NCI-H2081 treated with DMSO at 0.1 percent for 48 hours (cell line): ENCODE results near the gene HNF4A.
"Not testable (repeated sequence)": the region's sequence is repeated elsewhere in the genome, so short reads cannot be mapped to it uniquely, and the experiment has no call there.

ENCODE experiments used
- DNase-seq: peaks from one replicate; lab custom pipeline; 2025; lab: John Stamatoyannopoulos, UW

The HNF4A gene

DNA sequence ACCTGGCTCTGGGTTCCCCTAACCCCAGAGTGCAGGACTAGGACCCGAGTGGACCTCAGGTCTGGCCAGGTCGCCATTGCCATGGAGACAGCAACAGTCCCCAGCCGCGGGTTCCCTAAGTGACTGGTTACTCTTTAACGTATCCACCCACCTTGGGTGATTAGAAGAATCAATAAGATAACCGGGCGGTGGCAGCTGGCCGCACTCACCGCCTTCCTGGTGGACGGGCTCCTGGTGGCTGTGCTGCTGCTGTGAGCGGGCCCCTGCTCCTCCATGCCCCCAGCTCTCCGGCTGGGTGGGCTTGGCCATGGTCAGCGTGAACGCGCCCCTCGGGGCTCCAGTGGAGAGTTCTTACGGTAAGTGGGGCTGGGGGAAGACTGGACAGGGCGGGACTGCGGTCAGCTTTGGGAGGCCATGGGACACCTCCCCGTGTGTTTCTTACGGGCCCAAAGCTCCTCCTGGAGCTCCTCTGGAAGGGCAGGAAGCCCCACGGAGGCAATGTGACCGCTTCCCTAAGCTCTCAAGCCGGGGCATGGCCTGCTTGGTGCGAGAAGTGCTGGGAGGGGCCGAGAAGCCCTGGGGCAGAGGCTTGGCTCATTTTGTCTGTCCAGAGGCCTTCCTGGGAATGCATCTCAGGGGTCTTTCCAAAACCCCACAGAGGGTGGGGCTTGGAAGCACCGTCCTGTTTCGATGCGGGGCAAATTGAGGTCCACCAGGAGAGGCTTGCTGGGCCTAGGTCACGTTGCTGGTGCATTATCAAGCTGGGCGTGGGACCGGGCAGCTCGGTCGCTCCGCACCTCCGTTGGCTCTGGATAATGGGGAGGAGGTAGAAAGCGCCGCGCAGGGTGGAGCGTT is at the start of gene HNF4A:
TSS of gene HNF4A (plus strand) at position 202 of the 855 bp plus-strand sequence. CDS start at position 308, 106 bp downstream.
- no peak for DNase-seq

DNA sequence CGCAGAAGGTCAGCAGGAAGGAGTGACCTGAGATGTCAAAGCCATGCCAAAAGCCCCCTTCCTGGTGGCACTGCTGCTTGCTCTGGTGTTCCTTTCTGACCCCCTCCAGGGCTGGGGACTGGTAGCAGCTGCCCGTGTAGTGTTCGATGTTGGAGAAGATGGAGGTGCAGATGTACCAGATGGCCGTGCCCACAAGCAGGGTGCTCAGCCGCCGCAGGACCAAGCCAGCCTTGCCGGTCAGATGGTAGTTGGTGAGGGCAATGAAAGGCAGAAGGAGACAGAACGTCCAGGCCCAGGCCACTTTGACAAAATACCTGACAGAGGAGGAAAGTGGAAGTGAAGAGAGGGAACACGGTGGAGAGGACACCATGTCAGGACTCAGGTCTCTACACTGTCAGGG is 48.6 kb upstream of the HNF4A start:
- DNase-seq, result no peak

GRCh38 chr20:44309763-44310663 is 45.5 kb upstream of the HNF4A start:
- DNase-seq, result no peak

GRCh38 chr20:44310664-44311639 is 44.5 kb upstream of the HNF4A start, which contains the start of gene FITM2:
FITM2 (minus strand) TSS chr20:44311202; CDS start chr20:44311148, 54 bp downstream.
- peak; percentile 86 for DNase-seq

DNA sequence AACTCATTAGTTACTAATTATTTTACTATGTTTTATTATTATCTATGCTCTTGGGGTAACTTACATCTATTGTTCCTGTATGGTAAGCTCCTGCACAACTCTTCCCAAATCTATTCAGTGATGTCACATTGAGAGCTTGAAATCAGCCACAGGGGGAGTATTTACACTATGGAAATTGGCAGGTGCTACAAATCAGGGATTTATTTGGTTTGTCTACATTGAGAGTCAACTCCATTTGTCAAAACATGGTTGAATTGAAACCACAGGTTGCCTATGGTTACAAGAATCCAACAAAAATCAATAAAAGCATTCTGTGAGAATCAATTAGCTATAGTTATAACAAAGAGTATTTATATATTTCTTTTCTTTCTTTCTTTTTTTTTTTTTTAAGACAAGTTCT is 40.6 kb upstream of the HNF4A start:
- DNase-seq, result peak; percentile 6

DNA sequence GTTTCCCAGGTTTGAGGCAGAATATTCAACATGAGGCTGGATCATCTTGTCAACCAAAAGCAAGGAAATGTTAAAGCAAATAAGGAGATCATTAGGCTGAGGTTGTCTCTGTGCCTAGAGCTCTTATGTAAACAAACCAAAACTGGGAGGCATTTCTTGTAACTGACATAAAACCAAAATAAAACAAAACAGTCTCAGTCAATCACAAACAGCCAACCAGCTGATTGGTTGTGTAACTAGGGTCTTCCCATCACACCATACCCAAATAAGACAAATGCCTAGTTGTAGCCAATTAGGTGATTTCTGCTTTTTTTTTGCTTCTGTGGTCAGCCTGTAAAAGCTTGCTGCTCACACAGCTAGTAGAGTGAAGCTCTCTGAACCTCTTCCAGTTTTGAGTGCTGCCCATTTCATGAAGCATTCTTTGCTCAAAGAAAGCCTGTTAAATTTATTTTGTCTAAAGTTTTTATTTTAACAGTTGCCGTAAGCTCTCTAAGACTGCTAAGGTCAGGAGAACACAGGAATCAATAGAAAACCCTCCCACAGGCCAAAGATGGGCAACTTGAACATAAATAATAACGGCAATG is 35.6 kb upstream of the HNF4A start:
- no peak for DNase-seq

- DNase-seq, result no peak
These were observed 31.2 kb upstream of the HNF4A start for GRCh38 chr20:44324343-44324742.

GRCh38 chr20:44326391-44327159 is 28.9 kb upstream of the HNF4A start:
- no peak for DNase-seq

- not testable (repeated sequence) for DNase-seq
These were observed 27.8 kb upstream of the HNF4A start for GRCh38 chr20:44327748-44328147.

- no peak for DNase-seq
These were observed 27.1 kb upstream of the HNF4A start for GRCh38 chr20:44328428-44328827.

DNA sequence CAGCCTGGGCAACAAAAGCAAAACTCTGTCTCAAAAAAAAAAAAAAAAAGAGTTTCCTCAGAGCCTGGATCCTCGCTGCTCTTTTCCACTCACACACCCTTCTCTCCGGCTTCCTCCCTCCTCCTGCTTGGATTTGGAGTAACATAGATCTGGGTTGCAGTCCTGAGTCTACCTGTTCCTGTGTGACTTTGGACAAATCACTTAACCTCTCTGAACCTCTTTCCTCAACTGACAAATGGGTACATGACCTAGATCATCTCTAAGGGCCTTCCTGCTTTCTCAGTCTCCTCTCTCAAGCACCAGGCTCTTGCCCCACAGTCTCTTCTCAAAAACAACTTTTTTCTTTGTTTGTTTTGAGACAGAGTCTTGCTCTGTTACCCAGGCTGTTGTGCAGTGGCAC is 24.3 kb upstream of the HNF4A start:
- no peak for DNase-seq

DNA sequence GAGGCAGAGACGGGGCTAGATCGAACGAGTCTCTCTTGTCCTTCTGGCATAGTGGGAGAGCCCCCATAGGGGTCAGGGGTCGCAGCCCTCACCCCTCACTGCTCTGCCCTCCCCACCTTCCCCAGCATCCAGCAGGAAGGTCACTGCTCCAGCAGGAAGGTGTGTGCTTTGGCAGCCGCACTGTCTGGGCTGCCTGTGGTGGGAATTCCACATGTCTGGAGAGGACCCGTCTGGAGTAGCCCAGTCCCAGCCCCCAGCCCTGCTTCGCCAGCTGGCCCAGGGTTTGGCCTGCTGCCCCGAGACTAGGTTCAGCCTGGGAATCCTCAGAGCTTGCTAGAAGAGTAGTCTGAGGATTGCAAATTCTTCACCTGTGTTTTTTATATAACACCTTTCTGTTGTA is 21.2 kb upstream of the HNF4A start:
- DNase-seq, result no peak

DNA sequence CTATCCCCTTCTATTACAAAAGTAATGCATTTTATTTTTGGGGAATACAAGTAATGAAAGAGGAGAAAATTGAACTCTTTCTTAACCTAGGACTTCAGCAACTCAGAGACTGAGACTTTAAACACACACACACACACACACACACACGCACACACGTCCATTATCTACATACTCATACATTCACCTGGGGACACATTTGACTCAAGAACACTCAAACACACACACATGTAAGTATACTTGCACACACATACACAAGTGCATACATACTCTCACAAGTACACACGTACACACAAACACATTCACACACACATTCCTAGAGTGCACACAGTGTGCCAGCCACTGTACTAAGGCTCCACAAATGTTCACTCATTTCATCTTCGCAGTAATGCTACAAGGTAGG is 20.8 kb upstream of the HNF4A start:
- DNase-seq, result no peak

DNA sequence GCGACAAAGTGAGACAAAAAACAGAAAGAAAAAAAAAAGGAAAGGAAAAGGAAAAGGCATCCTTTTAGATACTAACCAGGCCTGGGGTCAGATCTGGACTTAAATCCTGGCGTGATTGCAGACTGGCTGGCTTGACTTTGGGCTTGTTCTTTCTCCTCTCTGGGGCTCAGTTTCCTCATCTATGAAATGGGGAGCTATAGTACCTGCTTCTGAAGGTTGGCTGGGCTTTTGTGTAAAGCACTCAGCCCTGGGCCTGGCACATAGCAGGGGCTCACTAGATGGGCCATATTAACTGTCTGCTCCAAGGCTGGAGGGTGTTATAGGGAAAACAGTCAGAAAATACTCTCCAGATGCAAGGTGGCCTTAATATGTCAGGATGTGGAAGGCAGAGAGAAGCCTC is 19.8 kb upstream of the HNF4A start:
- DNase-seq, result no peak

GRCh38 chr20:44336086-44336485 is 19.4 kb upstream of the HNF4A start:
- no peak for DNase-seq

DNA sequence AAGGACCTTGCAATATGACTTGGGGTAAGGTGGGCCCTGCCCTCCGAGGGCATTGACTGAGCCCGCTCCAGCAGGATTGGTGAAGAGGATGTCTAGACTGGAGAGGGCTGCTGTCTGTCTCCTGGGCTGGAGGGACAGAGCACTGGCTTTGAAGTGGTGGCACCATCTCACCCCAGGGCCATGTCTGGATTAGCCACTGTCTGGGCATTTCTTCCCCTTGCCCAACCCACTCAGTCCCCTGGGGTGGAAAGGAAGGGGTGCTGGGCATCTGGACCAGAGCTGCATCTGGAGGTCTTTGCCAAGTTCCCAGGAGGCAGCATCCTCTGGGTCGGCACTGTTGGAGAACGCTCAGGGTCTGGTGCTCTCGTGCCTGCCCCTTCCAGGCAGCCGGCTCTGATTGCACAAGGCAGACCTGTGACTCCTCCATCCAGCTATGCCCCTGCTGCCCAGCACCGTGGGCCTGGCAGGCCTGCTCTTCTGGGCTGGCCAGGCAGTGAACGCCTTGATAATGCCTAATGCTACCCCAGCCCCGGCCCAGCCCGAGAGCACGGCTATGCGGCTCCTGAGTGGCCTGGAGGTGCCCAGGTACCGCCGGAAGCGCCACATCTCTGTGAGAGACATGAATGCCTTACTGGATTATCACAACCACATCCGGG is 18.6 kb upstream of the HNF4A start, which contains the start of gene R3HDML:
TSS of gene R3HDML (plus strand) at position 319 of the 656 bp plus-strand sequence. CDS start at position 434, 115 bp downstream.
- no peak for DNase-seq

GRCh38 chr20:44342248-44342647 is 13.3 kb upstream of the HNF4A start:
- no peak for DNase-seq

DNA sequence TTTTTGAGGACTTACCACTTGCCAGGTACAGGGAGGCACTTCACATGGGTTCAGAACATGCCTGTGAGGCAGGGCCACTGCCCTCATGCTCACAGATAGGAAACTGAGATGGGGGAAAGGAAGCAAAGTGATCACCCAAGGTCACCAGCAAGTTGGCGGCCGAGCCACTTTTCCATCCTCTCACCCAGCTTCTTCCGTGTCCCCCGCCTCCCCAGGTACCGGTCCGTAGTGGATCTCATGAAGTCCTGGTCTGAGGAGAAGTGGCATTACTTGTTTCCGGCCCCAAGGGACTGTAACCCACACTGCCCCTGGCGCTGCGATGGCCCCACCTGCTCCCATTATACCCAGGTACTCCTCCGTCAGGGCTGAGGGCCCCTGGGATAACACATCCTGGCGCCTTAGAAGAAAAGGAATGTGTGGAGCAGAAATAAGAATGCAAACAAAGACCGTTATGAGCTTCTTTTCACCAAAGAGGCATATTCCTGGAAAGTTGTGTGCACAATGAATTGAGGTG is 12.3 kb upstream of the HNF4A start:
- no peak for DNase-seq

DNA sequence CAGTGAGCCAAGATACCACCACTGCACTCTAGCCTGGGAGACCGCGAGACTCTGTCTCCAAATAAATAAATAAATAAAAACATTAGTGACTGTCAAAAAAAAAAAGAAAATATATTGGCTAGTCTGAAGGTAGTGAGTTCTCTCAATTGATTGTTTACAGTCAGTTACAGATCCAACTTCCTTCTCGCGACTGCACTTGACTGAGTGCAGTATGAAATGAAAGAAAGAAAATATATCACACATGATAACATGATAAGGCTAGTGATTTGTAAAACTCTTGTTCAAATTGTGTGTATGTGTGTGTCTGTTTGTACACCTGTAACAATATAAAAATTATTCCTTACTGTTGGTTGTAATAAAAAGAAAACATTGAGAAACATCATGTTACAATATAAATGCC is 10.8 kb upstream of the HNF4A start:
- no peak for DNase-seq

GRCh38 chr20:44345147-44345546 is 10.4 kb upstream of the HNF4A start:
- DNase-seq, result no peak
